ENCODE measurements around the gene RPL39L.
"Not testable (repeated sequence)": the region's sequence is repeated elsewhere in the genome, so short reads cannot be mapped to it uniquely, and the experiment has no call there.

Gene RPL39L

GRCh38 chr3:187165144-187165543, 25.8 kb upstream of the RPL39L start:
- TF ChIP-seq GATA1 (IDR thresholded peaks at IDR 0.05; ENCODE audit: low read depth, low read length) = no peak
- TF ChIP-seq POLR2A (IDR thresholded peaks at IDR 0.05; ENCODE audit: low read length) = no peak
- DNase-seq = peak; percentile 53 to 74

DNA sequence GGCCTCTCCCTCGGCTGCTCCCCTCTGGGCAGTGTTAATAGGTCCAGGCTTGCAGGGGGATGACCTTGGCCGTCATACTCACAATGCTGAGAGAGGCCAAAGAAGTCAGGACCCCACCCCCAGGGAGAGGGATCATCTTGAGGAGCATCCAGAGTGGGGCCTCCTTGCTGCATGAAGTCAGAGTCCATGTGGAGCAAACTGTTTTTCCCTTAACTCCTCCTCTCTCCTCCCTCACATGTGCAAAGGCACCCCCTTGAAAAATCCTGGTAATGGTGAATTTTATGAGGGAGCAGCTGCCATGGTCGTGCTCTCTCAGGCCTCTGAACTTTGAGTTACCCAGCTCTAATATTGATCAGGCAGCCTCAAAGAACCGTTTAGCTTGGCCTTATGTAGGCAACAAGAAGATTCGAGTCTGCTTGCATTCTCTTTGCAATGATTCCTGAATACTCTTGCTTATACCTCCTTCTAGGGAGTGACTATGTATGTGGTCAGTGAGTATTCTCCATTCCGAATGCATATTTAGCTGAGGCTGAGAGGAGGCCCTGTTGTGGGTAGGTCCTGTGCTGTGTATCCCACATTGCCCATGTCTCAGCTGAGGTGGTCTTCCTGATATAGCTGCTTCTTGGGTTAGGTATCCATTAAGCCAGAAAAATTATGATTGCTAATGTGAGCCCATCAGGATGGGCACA, 23.1 kb upstream of the RPL39L start:
- no peak for DNase-seq
- no peak for TF ChIP-seq POLR2A (IDR thresholded peaks at IDR 0.05; ENCODE audit: low read length)
- TF ChIP-seq GATA1 (IDR thresholded peaks at IDR 0.05; ENCODE audit: low read depth, low read length) = no peak

GRCh38 chr3:187161556-187161955, 22.3 kb upstream of the RPL39L start:
- TF ChIP-seq POLR2A (IDR thresholded peaks at IDR 0.05; ENCODE audit: low read length) (no peak), GATA1 (IDR thresholded peaks at IDR 0.05; ENCODE audit: low read depth, low read length) (no peak)
- no peak for DNase-seq

DNA sequence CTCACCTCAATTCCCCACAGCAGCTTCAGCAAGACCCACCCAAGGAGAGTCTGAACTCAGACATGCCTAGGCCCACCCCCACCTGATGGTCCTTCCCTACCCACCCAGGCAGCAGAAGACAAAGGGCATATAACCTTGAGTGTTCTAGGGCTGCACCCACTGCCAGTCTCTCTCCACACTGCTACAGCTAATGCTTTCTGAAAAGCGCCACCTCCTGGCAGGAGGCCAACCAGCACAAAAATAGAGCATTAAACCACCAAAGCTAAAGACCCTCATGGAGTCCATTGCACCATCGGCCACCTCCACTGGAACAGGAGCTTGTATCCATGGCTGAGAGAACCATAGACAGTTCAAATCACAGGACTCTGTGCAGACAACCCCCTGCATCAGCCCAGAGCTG, 11.3 kb upstream of the RPL39L start:
- DNase-seq = peak; percentile 43 to 56
- TF ChIP-seq POLR2A (IDR thresholded peaks at IDR 0.05; ENCODE audit: low read length) (no peak), GATA1 (IDR thresholded peaks at IDR 0.05; ENCODE audit: low read depth, low read length) (no peak)

GRCh38 chr3:187150186-187150585, 10.9 kb upstream of the RPL39L start:
- TF ChIP-seq POLR2A (IDR thresholded peaks at IDR 0.05; ENCODE audit: low read length) = no peak
- TF ChIP-seq GATA1 (IDR thresholded peaks at IDR 0.05; ENCODE audit: low read depth, low read length) = no peak
- DNase-seq = no peak

GRCh38 chr3:187146389-187146788, 7.1 kb upstream of the RPL39L start:
- DNase-seq = no peak
- no peak for TF ChIP-seq GATA1 (IDR thresholded peaks at IDR 0.05; ENCODE audit: low read depth, low read length)
- no peak for TF ChIP-seq POLR2A (IDR thresholded peaks at IDR 0.05; ENCODE audit: low read length)

GRCh38 chr3:187145149-187145895, 6.0 kb upstream of the RPL39L start:
- TF ChIP-seq GATA1 (IDR thresholded peaks at IDR 0.05; ENCODE audit: low read depth, low read length) = no peak
- TF ChIP-seq POLR2A (IDR thresholded peaks at IDR 0.05; ENCODE audit: low read length) = no peak
- DNase-seq = no peak

DNA sequence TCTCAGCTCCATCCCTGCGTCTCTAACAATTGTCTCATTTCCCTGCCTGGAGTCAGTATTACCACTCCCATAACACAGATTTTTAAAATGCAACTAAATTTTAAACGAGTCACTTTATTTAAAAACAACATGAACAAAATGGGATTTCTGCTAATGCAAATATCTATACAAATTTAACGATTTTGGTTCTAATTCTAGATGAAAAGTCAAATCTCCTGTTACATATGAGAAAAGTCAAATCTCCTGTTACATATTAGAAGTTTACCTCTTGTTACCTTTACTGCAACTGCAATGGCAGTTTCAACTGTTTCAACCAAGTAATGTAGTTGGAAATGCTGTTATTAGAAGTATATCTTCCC, 578 bp upstream of the RPL39L start:
- no peak for DNase-seq
- no peak for TF ChIP-seq GATA1 (IDR thresholded peaks at IDR 0.05; ENCODE audit: low read depth, low read length)
- TF ChIP-seq POLR2A (IDR thresholded peaks at IDR 0.05; ENCODE audit: low read length) = no peak

- TF ChIP-seq GATA1 (IDR thresholded peaks at IDR 0.05; ENCODE audit: low read depth, low read length) (no peak), POLR2A (IDR thresholded peaks at IDR 0.05; ENCODE audit: low read length) (no peak)
- no peak for DNase-seq
These were observed 2.4 kb downstream of the RPL39L start for GRCh38 chr3:187136936-187137335.

- peak in 1 of 2 experiments; percentile 51 for DNase-seq
- TF ChIP-seq POLR2A (IDR thresholded peaks at IDR 0.05; ENCODE audit: low read length) (no peak), GATA1 (IDR thresholded peaks at IDR 0.05; ENCODE audit: low read depth, low read length) (no peak)
These were observed 3.0 kb downstream of the RPL39L start for GRCh38 chr3:187136337-187136736.

DNA sequence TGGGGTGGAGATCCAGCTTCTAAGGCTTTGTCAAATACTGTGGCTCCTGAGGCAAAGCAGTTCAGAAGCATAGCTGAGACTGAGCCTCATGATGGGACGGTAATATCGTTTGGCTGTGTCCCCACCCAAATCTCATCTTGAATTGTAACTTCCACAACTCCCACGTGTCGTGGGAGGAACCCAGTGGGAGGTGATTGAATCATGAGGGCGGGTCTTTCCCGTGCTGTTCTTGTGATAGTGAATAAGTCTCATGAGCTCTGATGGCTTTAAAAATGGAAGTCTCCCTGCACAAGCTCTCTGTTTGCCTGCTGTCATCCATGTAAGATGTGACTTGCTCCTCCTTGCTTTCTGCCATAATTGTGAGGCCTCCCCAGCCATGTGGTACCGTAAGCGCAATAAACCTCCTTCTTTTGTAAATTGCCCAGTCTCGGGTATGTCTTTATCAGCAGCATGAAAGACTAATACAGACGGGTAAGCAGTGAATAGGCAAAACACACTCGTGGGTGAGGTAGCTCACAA, 4.1 kb downstream of the RPL39L start:
- not testable (repeated sequence) for DNase-seq

- not testable (repeated sequence) for DNase-seq
These were observed 6.1 kb downstream of the RPL39L start for GRCh38 chr3:187133181-187133580.

DNA sequence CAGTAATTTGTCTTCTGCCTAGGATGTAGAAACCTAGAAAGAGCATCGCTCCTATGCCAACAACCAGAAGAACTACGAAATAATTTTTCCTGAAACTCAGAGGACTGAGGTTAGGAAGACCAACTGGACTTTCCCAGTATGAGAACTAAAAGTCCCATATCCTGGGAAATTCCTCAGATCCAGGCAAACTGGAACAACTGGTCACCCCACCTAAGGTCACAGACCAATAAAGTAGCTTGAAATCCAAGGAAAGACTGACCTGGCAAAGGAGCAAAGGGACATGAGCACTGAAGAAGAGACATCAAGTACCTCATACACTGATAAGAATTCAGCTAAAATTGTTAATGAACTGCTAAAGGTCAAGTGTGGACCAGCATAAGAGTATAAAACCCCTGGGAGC, 6.6 kb downstream of the RPL39L start:
- no peak for DNase-seq
- TF ChIP-seq POLR2A (IDR thresholded peaks at IDR 0.05; ENCODE audit: low read length) = no peak
- no peak for TF ChIP-seq GATA1 (IDR thresholded peaks at IDR 0.05; ENCODE audit: low read depth, low read length)

DNA sequence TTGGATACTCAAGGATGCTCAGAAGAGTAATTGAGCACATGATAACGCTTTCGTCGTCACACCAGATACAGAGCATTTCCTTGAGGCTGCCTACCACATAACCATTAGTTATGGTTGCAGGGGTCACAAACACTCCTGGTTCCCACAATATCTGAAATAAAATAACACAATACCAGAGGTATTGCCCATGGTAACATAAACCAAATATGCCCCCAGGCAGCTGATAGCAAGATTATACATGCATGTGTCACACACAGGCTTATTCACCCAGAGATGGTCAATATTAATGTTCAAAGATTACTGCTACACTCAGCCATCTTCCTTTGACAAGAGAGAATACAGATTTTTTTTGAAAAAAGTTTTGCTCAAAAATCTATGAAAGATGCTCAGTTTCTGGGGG, 7.3 kb downstream of the RPL39L start:
- TF ChIP-seq GATA1 (IDR thresholded peaks at IDR 0.05; ENCODE audit: low read depth, low read length) = no peak

More for the DNA sequence above, 7.3 kb downstream of the RPL39L start:
- no peak for DNase-seq
